Measurements from ENCODE around the gene FRMPD1. TPM values are rescaled to one million over a fixed set of nuclear protein-coding genes. Genes with fewer than 3 reads are reported as not detected.
A peak's percentile ranks its signal among the peaks of the same experiment; 100 is the strongest.

Gene FRMPD1
- total RNA-seq, 1 donor from 2014 or later, result 0.19 TPM

- TF ChIP-seq, protein P1, sequence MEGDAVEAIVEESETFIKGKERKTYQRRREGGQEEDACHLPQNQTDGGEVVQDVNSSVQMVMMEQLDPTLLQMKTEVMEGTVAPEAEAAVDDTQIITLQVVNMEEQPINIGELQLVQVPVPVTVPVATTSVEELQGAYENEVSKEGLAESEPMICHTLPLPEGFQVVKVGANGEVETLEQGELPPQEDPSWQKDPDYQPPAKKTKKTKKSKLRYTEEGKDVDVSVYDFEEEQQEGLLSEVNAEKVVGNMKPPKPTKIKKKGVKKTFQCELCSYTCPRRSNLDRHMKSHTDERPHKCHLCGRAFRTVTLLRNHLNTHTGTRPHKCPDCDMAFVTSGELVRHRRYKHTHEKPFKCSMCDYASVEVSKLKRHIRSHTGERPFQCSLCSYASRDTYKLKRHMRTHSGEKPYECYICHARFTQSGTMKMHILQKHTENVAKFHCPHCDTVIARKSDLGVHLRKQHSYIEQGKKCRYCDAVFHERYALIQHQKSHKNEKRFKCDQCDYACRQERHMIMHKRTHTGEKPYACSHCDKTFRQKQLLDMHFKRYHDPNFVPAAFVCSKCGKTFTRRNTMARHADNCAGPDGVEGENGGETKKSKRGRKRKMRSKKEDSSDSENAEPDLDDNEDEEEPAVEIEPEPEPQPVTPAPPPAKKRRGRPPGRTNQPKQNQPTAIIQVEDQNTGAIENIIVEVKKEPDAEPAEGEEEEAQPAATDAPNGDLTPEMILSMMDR (conservative IDR thresholded peaks at IDR 0.05), result no peak
- peaks cover 27% of the 10 kb centered on the region for H3K27me3 Mint-ChIP-seq (ENCODE audit: low read depth)
- no peaks in the 10 kb centered on the region for H3K36me3 Mint-ChIP-seq (ENCODE audit: low read depth)
- H3K27ac Mint-ChIP-seq (ENCODE audit: unreplicated experiment), result no peak overlapping the region
- H3K4me1 Mint-ChIP-seq, result peaks cover 9% of the 10 kb centered on the region
- no peaks in the 10 kb centered on the region for H3K9me3 Mint-ChIP-seq
- no peak for DNase-seq (ENCODE audit: low read depth, low spot score)
- no peak overlapping the region for H3K4me3 Mint-ChIP-seq
These were observed 10.5 kb upstream of the FRMPD1 start for GRCh38 chr9:37640246-37640645.

GRCh38 chr9:37641331-37641730, 9.4 kb upstream of the FRMPD1 start:
- Mint-ChIP-seq H3K27ac (ENCODE audit: unreplicated experiment) (no peak overlapping the region), H3K4me3 (no peak overlapping the region), H3K27me3 (ENCODE audit: low read depth) (peaks cover 38% of the 10 kb centered on the region), H3K36me3 (ENCODE audit: low read depth) (no peaks in the 10 kb centered on the region), H3K4me1 (peaks cover 9% of the 10 kb centered on the region), H3K9me3 (no peaks in the 10 kb centered on the region)
- no peak for DNase-seq (ENCODE audit: low read depth, low spot score)
- TF ChIP-seq, protein P1 (conservative IDR thresholded peaks at IDR 0.05), result no peak

GRCh38 chr9:37643214-37643613, 7.5 kb upstream of the FRMPD1 start:
- no peaks in the 10 kb centered on the region for H3K36me3 Mint-ChIP-seq (ENCODE audit: low read depth)
- TF ChIP-seq, protein P1 (conservative IDR thresholded peaks at IDR 0.05), result no peak
- DNase-seq (ENCODE audit: low read depth, low spot score), result no peak
- peaks cover 55% of the 10 kb centered on the region for H3K27me3 Mint-ChIP-seq (ENCODE audit: low read depth)
- H3K4me3 Mint-ChIP-seq, result no peak overlapping the region
- no peak overlapping the region for H3K27ac Mint-ChIP-seq (ENCODE audit: unreplicated experiment)
- peaks cover 9% of the 10 kb centered on the region for H3K4me1 Mint-ChIP-seq
- H3K9me3 Mint-ChIP-seq, result no peaks in the 10 kb centered on the region

DNA sequence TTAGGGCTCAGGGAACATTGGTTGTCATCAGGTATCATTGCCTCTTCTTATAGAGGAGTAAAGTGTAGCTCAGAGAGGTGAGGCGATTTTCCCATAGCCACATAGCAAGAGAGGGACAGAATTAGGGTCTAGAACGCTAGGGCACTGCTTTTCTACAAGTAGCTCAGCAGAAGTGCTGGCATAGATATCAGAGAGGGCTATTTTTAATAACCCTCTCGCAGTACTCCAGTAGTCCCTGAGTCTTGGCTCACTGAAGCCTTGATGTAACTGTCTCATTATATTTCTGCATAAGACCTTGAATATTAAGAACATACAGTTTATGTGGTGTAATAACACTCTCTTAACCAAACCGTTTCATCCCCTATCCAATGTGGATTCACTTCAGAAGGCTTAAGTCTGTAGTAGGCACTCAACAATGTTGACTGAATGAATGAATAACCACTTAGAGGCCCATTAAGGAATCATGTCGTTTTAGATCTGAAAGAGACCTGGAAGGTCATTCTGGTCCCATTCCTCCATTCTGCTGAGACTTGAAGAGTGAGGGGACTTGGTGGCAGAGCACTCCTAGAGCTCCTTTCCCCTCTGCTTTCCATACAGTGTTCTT, 4.7 kb upstream of the FRMPD1 start:
- Mint-ChIP-seq H3K4me1 (peaks cover 11% of the 10 kb centered on the region), H3K9me3 (no peaks in the 10 kb centered on the region), H3K27ac (ENCODE audit: unreplicated experiment) (no peak overlapping the region), H3K4me3 (no peak overlapping the region), H3K27me3 (ENCODE audit: low read depth) (peaks cover 77% of the 10 kb centered on the region), H3K36me3 (ENCODE audit: low read depth) (no peaks in the 10 kb centered on the region)
- TF ChIP-seq, protein P1 (conservative IDR thresholded peaks at IDR 0.05), result no peak
- no peak for DNase-seq (ENCODE audit: low read depth, low spot score)

- Mint-ChIP-seq H3K27me3 (ENCODE audit: low read depth) (peaks cover 89% of the 10 kb centered on the region), H3K9me3 (no peaks in the 10 kb centered on the region), H3K27ac (ENCODE audit: unreplicated experiment) (no peak overlapping the region), H3K36me3 (ENCODE audit: low read depth) (no peaks in the 10 kb centered on the region), H3K4me3 (peak overlapping the region; percentile 85), H3K4me1 (peaks cover 4% of the 10 kb centered on the region)
- TF ChIP-seq, protein P1 (conservative IDR thresholded peaks at IDR 0.05), result no peak
- DNase-seq (ENCODE audit: low read depth, low spot score), result no peak
These were observed 368 bp upstream of the FRMPD1 start for GRCh38 chr9:37650299-37650872.
